ENCODE measurements around the gene PTPN9.
A peak's percentile ranks its signal among the peaks of the same experiment; 100 is the strongest.
"Not testable (repeated sequence)": the region's sequence is repeated elsewhere in the genome, so short reads cannot be mapped to it uniquely, and the experiment has no call there.

Gene PTPN9

GRCh38 chr15:75582943-75583342 is 3.8 kb upstream of the PTPN9 start:
- DNase-seq, result not testable (repeated sequence)

- peak in 1 of 2 experiments; percentile 75 for DNase-seq
These were observed 755 bp downstream of the PTPN9 start for GRCh38 chr15:75578173-75578947.

GRCh38 chr15:75577401-75578172 is 1.5 kb downstream of the PTPN9 start:
- peak in 1 of 2 experiments; percentile 22 for DNase-seq

- no peak for DNase-seq
These were observed 5.3 kb downstream of the PTPN9 start for GRCh38 chr15:75573648-75574384.

- no peak for DNase-seq
These were observed 8.8 kb downstream of the PTPN9 start for GRCh38 chr15:75570126-75570845.

- no peak for DNase-seq
These were observed 13.8 kb downstream of the PTPN9 start for GRCh38 chr15:75565062-75565970.

- DNase-seq, result no peak
These were observed 17.2 kb downstream of the PTPN9 start for GRCh38 chr15:75561888-75562287.

GRCh38 chr15:75559360-75559759 is 19.8 kb downstream of the PTPN9 start:
- not testable (repeated sequence) for DNase-seq

GRCh38 chr15:75558955-75559354 is 20.2 kb downstream of the PTPN9 start:
- DNase-seq, result not testable (repeated sequence)

- DNase-seq, result peak; percentile 27 to 67
These were observed 24.4 kb downstream of the PTPN9 start for GRCh38 chr15:75554717-75555116.

GRCh38 chr15:75553659-75554058 is 25.5 kb downstream of the PTPN9 start:
- DNase-seq, result no peak

- DNase-seq, result no peak
These were observed 28.0 kb downstream of the PTPN9 start for GRCh38 chr15:75551091-75551490.

- no peak for DNase-seq
These were observed 34.1 kb downstream of the PTPN9 start for GRCh38 chr15:75545064-75545463.

- DNase-seq, result no peak
These were observed 34.8 kb downstream of the PTPN9 start for GRCh38 chr15:75544359-75544758.

GRCh38 chr15:75542949-75543545 is 36.1 kb downstream of the PTPN9 start:
- not testable (repeated sequence) for DNase-seq

GRCh38 chr15:75542386-75542797 is 36.7 kb downstream of the PTPN9 start:
- DNase-seq, result no peak

- no peak for DNase-seq
These were observed 40.7 kb downstream of the PTPN9 start for GRCh38 chr15:75538376-75538775.

- no peak for DNase-seq
These were observed 45.2 kb downstream of the PTPN9 start for GRCh38 chr15:75533945-75534344.

GRCh38 chr15:75532413-75533250 is 46.5 kb downstream of the PTPN9 start:
- peak in 1 of 2 experiments; percentile 27 for DNase-seq

GRCh38 chr15:75531041-75531450 is 48.1 kb downstream of the PTPN9 start:
- DNase-seq, result no peak

Data from NCI-H526 (cell line).